Upper lobe of right lung (tissue), 1 donor: ENCODE results near the gene SLC6A11. TPM values are rescaled to one million over a fixed set of nuclear protein-coding genes. Genes with fewer than 3 reads are reported as not detected.

Experiments
- ATAC-seq: fragments of 200-7000 bp; cut with Tn5 transposase; one replicate; pipeline ENCODE4 v1.9.1; 2020; ENCODE audit warnings: mild to moderate bottlenecking, moderate library complexity
- DNase-seq: peaks from one replicate; pipeline ENCODE4 v3.0.0-alpha.2; 2020
- H3K27ac ChIP-seq: fragments of 200-600 bp; one replicate; pipeline ENCODE4 v1.8.0; 2022
- H3K27me3 ChIP-seq: fragments of 200-600 bp; one replicate; pipeline ENCODE4 v1.8.0; 2022; ENCODE audit warnings: mild to moderate bottlenecking
- H3K36me3 ChIP-seq: fragments of 200-600 bp; one replicate; pipeline ENCODE4 v1.8.0; 2022
- H3K4me1 ChIP-seq: fragments of 200-600 bp; one replicate; pipeline ENCODE4 v1.8.0; 2022
- H3K4me3 ChIP-seq: fragments of 200-600 bp; one replicate; pipeline ENCODE4 v1.8.0; 2022; ENCODE audit warnings: mild to moderate bottlenecking
- H3K9me3 ChIP-seq: fragments of 200-600 bp; one replicate; pipeline ENCODE4 v1.8.0; 2022
- CTCF ChIP-seq: fragments of 200-600 bp; IDR thresholded peaks from one replicate; pipeline ENCODE4 v1.8.0; 2022; ENCODE audit warnings: antibody characterized with exemption
- intact Hi-C: fragments of 100-400 bp; cut with DNase I; formaldehyde crosslinking; loops from one replicate; pipeline ENCODE4 v1.11.0; 2022
- total RNA-seq: library from RNA; stranded (reverse); fragmentation: NEBNext Ultra II Directional; extraction: Animal tissue kit (Norgen Biotek cat#: 25700); gene quantifications from one replicate; pipeline ENCODE4 v1.2.1, GENCODE V29; 2021
- donor health status: DM: no; HTN: yes; CAD: no; lungs with severe emphysema.

SLC6A11 gene
- total RNA-seq, 1 donor from 2014 or later, result 0.17 TPM

GRCh38 chr3:10833855-10834414, 17.9 kb downstream of the SLC6A11 start:
- Histone ChIP-seq H3K27me3 (peaks cover 5% of the 10 kb centered on the region), H3K4me1 (no peaks in the 10 kb centered on the region), H3K4me3 (no peak overlapping the region), H3K27ac (no peak overlapping the region), H3K9me3 (no peaks in the 10 kb centered on the region), H3K36me3 (no peaks in the 10 kb centered on the region)
- TF ChIP-seq CTCF, result no peak
- ATAC-seq (no peak), DNase-seq (no peak)
- intact Hi-C loops, result no loop called here

GRCh38 chr3:10834951-10835350, 18.9 kb downstream of the SLC6A11 start:
- intact Hi-C loops, result no loop called here
- H3K9me3 ChIP-seq, result no peaks in the 10 kb centered on the region
- peaks cover 9% of the 10 kb centered on the region for H3K27me3 ChIP-seq
- no peak overlapping the region for H3K27ac ChIP-seq
- ATAC-seq (no peak), DNase-seq (no peak)
- H3K4me1 ChIP-seq, result no peaks in the 10 kb centered on the region
- TF ChIP-seq CTCF, result no peak
- H3K4me3 ChIP-seq, result no peak overlapping the region
- no peaks in the 10 kb centered on the region for H3K36me3 ChIP-seq

GRCh38 chr3:10835406-10835805, 19.4 kb downstream of the SLC6A11 start:
- intact Hi-C loops, result no loop called here
- TF ChIP-seq CTCF, result no peak

GRCh38 chr3:10836676-10837075, 20.6 kb downstream of the SLC6A11 start:
- peaks cover 9% of the 10 kb centered on the region for H3K27me3 ChIP-seq
- TF ChIP-seq CTCF, result no peak
- H3K27ac ChIP-seq, result no peak overlapping the region
- H3K9me3 ChIP-seq, result no peaks in the 10 kb centered on the region
- H3K4me3 ChIP-seq, result no peak overlapping the region
- DNase-seq, result no peak
- no peaks in the 10 kb centered on the region for H3K4me1 ChIP-seq
- no peaks in the 10 kb centered on the region for H3K36me3 ChIP-seq
- no peak for ATAC-seq
- intact Hi-C loops, result no loop called here

More at GRCh38 chr3:10835406-10835805, 19.4 kb downstream of the SLC6A11 start:
- Histone ChIP-seq H3K27me3 (peaks cover 9% of the 10 kb centered on the region), H3K4me3 (no peak overlapping the region), H3K9me3 (no peaks in the 10 kb centered on the region), H3K36me3 (no peaks in the 10 kb centered on the region), H3K27ac (no peak overlapping the region), H3K4me1 (no peaks in the 10 kb centered on the region)
- DNase-seq (no peak), ATAC-seq (peak; percentile 31)

- Histone ChIP-seq H3K9me3 (no peaks in the 10 kb centered on the region), H3K27ac (no peak overlapping the region), H3K27me3 (peaks cover 9% of the 10 kb centered on the region), H3K4me1 (no peaks in the 10 kb centered on the region), H3K4me3 (no peak overlapping the region), H3K36me3 (no peaks in the 10 kb centered on the region)
- no peak for ATAC-seq
- no peak for TF ChIP-seq CTCF
- DNase-seq, result no peak
- intact Hi-C loops, result no loop called here
These were observed 21.8 kb downstream of the SLC6A11 start for GRCh38 chr3:10837849-10838248.

GRCh38 chr3:10839167-10839566, 23.1 kb downstream of the SLC6A11 start:
- no peaks in the 10 kb centered on the region for H3K4me1 ChIP-seq
- no peak for TF ChIP-seq CTCF
- H3K27ac ChIP-seq, result no peak overlapping the region
- no peaks in the 10 kb centered on the region for H3K36me3 ChIP-seq
- H3K4me3 ChIP-seq, result no peak overlapping the region
- peaks cover 9% of the 10 kb centered on the region for H3K27me3 ChIP-seq
- H3K9me3 ChIP-seq, result no peaks in the 10 kb centered on the region
- ATAC-seq (no peak), DNase-seq (no peak)
- intact Hi-C loops, result no loop called here
